Measurements from ENCODE around the gene PTH2R. TPM values are rescaled to one million over a fixed set of nuclear protein-coding genes. Genes with fewer than 3 reads are reported as not detected.
"Not testable (repeated sequence)": the region's sequence is repeated elsewhere in the genome, so short reads cannot be mapped to it uniquely, and the experiment has no call there.

The PTH2R gene
- total RNA-seq, 3 donors from 2014 or later = 0.09 TPM; not detected in 2

DNA sequence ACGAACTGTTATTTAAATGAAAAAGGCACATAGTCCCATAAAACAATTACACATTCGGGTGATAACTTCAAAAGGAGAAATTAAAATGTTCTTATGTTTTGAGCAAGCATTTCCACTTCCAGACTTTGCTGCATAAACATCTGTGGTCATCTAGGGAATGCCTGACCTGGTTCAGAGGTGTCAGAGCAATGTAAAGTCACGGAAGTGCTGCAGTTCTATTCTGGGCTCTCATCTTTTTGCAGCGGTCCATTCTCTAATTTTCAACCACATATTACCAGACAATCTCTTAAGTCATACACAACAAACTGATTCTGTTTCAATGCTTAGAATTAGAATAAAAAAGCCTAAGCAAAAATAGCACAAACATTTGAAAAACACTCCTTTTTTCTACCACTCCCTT is 22.0 kb upstream of the PTH2R start:
- intact Hi-C loops (cut with DNase I, micrococcal nuclease) = no loop called here
- Histone ChIP-seq H3K4me3 (no peak overlapping the region), H3K4me1 (ENCODE audit: low read depth) (no peaks in the 10 kb centered on the region), H3K36me3 (ENCODE audit: low read depth) (no peaks in the 10 kb centered on the region), H3K9me3 (no peaks in the 10 kb centered on the region)
- no peak for DNase-seq
- TF ChIP-seq, protein P1, sequence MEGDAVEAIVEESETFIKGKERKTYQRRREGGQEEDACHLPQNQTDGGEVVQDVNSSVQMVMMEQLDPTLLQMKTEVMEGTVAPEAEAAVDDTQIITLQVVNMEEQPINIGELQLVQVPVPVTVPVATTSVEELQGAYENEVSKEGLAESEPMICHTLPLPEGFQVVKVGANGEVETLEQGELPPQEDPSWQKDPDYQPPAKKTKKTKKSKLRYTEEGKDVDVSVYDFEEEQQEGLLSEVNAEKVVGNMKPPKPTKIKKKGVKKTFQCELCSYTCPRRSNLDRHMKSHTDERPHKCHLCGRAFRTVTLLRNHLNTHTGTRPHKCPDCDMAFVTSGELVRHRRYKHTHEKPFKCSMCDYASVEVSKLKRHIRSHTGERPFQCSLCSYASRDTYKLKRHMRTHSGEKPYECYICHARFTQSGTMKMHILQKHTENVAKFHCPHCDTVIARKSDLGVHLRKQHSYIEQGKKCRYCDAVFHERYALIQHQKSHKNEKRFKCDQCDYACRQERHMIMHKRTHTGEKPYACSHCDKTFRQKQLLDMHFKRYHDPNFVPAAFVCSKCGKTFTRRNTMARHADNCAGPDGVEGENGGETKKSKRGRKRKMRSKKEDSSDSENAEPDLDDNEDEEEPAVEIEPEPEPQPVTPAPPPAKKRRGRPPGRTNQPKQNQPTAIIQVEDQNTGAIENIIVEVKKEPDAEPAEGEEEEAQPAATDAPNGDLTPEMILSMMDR (IDR thresholded peaks at IDR 0.05) = no peak
- no peak for ATAC-seq

DNA sequence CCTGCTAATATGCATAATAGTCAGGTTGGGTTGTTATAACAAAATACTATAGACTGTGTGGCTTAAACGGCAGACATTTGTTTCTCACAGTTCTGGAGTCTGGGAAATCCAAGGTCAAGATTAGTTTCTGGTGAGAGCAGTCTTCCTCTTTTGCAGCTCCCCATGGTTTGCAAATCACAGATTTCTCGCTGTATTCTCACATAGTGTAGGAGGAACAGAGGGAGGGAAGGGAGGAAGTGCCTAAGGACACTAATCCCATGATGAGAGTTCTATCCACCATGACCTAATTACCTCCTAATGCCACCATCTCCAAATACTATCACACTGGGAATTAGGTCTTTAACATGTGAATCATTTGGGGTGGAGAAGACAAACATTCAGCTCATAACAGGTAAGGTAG is 20.1 kb upstream of the PTH2R start:
- no peak for ATAC-seq
- intact Hi-C loops (cut with DNase I, micrococcal nuclease) = no loop called here
- DNase-seq = no peak
- Histone ChIP-seq H3K9me3 (no peaks in the 10 kb centered on the region), H3K36me3 (ENCODE audit: low read depth) (no peaks in the 10 kb centered on the region), H3K4me1 (ENCODE audit: low read depth) (no peaks in the 10 kb centered on the region), H3K4me3 (no peak overlapping the region)
- TF ChIP-seq, protein P1 (IDR thresholded peaks at IDR 0.05) = no peak

DNA sequence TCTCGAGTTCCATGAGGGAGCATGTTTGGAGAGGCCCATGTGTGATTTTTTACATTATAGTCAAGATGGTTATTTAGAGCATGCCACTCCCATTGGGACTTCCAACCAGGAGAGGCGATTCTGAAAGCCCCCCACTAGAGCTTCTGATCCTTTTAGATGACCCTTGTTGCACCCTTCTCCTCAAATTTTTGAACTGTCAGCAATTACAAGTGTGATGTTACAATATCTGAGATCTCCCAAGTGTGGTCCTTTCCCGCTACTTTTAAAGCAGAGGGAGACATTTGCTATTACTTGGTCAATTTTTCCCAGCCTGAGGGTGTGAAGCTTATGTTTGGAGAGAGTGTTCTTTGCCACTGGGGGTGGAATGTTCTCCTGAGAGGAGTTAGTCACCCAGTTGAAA is 16.7 kb upstream of the PTH2R start:
- intact Hi-C loops (cut with DNase I, micrococcal nuclease) = no loop called here
- ATAC-seq = no peak
- TF ChIP-seq, protein P1 (IDR thresholded peaks at IDR 0.05) = no peak
- DNase-seq = no peak
- Histone ChIP-seq H3K4me1 (ENCODE audit: low read depth) (no peaks in the 10 kb centered on the region), H3K9me3 (peaks cover 4% of the 10 kb centered on the region), H3K4me3 (no peak overlapping the region), H3K36me3 (ENCODE audit: low read depth) (no peaks in the 10 kb centered on the region)

DNA sequence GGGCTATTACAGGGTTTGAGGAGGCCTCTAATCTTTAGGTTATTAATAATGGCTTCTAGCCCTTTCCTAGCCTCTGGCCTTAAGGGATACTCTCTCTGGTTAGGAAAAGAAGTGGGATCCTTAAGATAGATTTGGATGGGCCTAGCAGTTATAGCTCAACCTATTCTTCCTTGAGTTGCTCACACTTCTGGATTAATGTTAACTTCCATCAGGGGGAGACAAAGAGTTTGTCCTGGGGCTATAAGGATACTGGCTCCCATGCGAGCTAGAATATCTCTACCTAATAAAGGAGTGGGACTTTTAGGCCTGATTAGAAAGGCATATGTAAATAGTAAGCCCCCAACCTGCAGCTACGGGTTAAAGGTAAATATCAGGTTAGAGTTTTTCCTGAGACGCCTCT is 14.3 kb upstream of the PTH2R start:
- no peaks in the 10 kb centered on the region for H3K4me1 ChIP-seq (ENCODE audit: low read depth)
- intact Hi-C loops (cut with DNase I, micrococcal nuclease) = no loop called here
- ATAC-seq (no peak), DNase-seq (no peak)
- no peak overlapping the region for H3K4me3 ChIP-seq
- no peaks in the 10 kb centered on the region for H3K36me3 ChIP-seq (ENCODE audit: low read depth)
- peaks cover 4% of the 10 kb centered on the region for H3K9me3 ChIP-seq
- TF ChIP-seq, protein P1 (IDR thresholded peaks at IDR 0.05) = no peak

DNA sequence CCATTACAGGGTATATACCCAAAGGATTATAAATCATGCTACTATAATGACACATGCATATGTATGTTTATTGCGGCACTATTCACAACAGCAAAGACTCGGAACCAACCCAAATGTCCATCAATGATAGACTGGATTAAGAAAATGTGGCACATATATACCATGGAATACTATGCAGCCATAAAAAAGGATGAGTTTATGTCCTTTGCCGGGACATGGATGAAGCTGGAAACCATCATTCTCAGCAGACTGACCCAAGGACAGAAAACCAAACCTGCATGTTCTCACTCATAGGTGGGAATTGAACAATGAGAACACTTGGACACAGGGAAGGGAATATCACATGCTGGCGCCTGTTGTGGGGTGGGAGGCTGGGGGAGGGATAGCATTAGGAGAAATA is 9.8 kb upstream of the PTH2R start:
- ATAC-seq; H3K36me3 ChIP-seq (ENCODE audit: low read depth); DNase-seq; H3K4me3 ChIP-seq; H3K4me1 ChIP-seq (ENCODE audit: low read depth); intact Hi-C loops (cut with DNase I, micrococcal nuclease); H3K9me3 ChIP-seq: not testable (repeated sequence)

DNA sequence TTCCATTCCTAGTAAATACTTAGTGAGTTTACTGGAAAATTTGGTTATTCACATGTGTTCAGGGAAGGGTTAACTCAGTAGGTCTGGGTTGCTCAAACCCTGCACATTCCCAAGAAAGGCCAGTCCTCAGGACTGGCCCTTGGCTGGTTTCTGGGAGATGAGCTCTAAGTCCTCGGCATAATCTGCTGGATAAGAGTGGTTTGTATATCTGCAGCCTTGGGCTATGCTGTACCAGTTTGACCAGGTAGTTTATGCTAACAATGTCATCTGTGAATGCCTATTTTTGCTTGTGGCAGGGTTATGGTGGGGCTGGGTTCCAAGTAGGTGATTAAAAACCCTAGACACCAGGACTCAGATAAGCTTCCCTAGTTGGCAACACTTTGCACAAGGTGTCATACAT is 7.4 kb upstream of the PTH2R start:
- ATAC-seq (no peak), DNase-seq (no peak)
- no peaks in the 10 kb centered on the region for H3K36me3 ChIP-seq (ENCODE audit: low read depth)
- intact Hi-C loops (cut with DNase I, micrococcal nuclease) = no loop called here
- TF ChIP-seq, protein P1 (IDR thresholded peaks at IDR 0.05) = no peak
- peaks cover 4% of the 10 kb centered on the region for H3K9me3 ChIP-seq
- H3K4me3 ChIP-seq = no peak overlapping the region
- H3K4me1 ChIP-seq (ENCODE audit: low read depth) = no peaks in the 10 kb centered on the region
